ENCODE measurements around the gene RHOBTB1.

- TF ChIP-seq TAF1 (IDR thresholded peaks at IDR 0.05; ENCODE audit: borderline replicate concordance, insufficient read depth, low read length) = no peak
- no peak for TF ChIP-seq SIN3A (IDR thresholded peaks at IDR 0.05; ENCODE audit: borderline replicate concordance, insufficient read depth, low read length)
- no peak for TF ChIP-seq POLR2AphosphoS5 (IDR thresholded peaks at IDR 0.05; ENCODE audit: low read depth, low read length)
- TF ChIP-seq, protein P1, sequence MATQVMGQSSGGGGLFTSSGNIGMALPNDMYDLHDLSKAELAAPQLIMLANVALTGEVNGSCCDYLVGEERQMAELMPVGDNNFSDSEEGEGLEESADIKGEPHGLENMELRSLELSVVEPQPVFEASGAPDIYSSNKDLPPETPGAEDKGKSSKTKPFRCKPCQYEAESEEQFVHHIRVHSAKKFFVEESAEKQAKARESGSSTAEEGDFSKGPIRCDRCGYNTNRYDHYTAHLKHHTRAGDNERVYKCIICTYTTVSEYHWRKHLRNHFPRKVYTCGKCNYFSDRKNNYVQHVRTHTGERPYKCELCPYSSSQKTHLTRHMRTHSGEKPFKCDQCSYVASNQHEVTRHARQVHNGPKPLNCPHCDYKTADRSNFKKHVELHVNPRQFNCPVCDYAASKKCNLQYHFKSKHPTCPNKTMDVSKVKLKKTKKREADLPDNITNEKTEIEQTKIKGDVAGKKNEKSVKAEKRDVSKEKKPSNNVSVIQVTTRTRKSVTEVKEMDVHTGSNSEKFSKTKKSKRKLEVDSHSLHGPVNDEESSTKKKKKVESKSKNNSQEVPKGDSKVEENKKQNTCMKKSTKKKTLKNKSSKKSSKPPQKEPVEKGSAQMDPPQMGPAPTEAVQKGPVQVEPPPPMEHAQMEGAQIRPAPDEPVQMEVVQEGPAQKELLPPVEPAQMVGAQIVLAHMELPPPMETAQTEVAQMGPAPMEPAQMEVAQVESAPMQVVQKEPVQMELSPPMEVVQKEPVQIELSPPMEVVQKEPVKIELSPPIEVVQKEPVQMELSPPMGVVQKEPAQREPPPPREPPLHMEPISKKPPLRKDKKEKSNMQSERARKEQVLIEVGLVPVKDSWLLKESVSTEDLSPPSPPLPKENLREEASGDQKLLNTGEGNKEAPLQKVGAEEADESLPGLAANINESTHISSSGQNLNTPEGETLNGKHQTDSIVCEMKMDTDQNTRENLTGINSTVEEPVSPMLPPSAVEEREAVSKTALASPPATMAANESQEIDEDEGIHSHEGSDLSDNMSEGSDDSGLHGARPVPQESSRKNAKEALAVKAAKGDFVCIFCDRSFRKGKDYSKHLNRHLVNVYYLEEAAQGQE (IDR thresholded peaks at IDR 0.05; ENCODE audit: insufficient read depth in 1 of 2, low read depth in 2 of 2, low read length in 2 of 2) = no peak
Measured at GRCh38 chr10:60903096-60903495, 40.9 kb downstream of the RHOBTB1 start.
